Fibroblast of villous mesenchyme (primary cell): ENCODE data around the gene LRRC75A. TPM values are rescaled to one million over a fixed set of nuclear protein-coding genes. Genes with fewer than 3 reads are reported as not detected.
"Not testable (repeated sequence)": the region's sequence is repeated elsewhere in the genome, so short reads cannot be mapped to it uniquely, and the experiment has no call there.

Experiments
- DNase-seq: peaks from one replicate; pipeline ENCODE4 v3.0.0-alpha.2; 2010; ENCODE audit warnings: low read depth
- H3K4me3 ChIP-seq: 2 replicates; pipeline ENCODE4 v1.5.1; 2011; ENCODE audit warnings: low read depth, mild to moderate bottlenecking, low read length
- small RNA-seq: library from RNA; depleted of rRNA; stranded (forward); fragments of <200 nt; gene quantifications from one replicate; pipeline ENCODE3, GENCODE V24; 2012
- total RNA-seq: library from RNA; depleted of rRNA; stranded (reverse); fragments of >200 nt; gene quantifications from 2 replicates; pipeline ENCODE4 v1.2.3, GENCODE V29; 2012
- TF ChIP-seq, protein P1 (sequence below): IDR thresholded peaks from 2 replicates; pipeline ENCODE4 v1.5.1; 2012; ENCODE audit warnings: low read depth, mild to moderate bottlenecking, low read length; ENCODE audit not compliant: insufficient read depth

The LRRC75A gene
- total RNA-seq, 1 donor, result 2.6 TPM

DNA sequence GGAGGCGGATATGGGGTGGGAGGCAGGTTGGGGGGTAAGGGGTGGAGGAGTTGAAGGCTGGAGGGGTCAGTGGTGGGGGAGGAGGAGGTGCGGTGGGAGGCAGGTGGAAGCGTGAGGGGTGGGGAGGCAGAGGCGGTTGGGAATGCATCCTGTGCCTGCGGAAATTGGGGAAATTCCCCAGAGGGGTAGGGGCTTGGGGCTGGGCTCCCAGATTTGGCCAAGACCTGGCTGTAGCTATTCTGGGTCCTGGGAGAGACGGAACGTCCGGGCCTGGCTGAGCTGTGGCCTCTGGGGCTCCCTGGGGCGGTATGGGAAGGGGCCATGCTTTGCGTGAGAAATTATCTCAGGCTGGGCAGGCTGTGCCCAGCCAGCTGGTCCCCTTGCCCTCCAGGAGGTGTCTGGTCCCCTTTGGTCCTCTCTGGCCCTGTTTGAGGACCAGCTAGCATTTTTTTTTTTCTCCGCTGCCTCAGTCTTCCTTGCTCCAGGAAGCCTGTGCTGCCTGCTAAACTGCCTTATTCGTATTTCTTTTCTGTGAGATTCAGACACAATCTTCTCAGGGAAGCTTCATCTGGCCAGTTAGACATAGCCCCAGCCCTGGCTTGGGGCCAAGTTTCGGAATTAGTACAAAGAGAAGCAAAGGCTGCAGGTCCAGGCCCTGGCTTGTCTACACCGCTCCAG is 83.9 kb downstream of the LRRC75A start:
- TF ChIP-seq, protein P1, sequence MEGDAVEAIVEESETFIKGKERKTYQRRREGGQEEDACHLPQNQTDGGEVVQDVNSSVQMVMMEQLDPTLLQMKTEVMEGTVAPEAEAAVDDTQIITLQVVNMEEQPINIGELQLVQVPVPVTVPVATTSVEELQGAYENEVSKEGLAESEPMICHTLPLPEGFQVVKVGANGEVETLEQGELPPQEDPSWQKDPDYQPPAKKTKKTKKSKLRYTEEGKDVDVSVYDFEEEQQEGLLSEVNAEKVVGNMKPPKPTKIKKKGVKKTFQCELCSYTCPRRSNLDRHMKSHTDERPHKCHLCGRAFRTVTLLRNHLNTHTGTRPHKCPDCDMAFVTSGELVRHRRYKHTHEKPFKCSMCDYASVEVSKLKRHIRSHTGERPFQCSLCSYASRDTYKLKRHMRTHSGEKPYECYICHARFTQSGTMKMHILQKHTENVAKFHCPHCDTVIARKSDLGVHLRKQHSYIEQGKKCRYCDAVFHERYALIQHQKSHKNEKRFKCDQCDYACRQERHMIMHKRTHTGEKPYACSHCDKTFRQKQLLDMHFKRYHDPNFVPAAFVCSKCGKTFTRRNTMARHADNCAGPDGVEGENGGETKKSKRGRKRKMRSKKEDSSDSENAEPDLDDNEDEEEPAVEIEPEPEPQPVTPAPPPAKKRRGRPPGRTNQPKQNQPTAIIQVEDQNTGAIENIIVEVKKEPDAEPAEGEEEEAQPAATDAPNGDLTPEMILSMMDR, result no peak
- DNase-seq, result peak; percentile 68
- H3K4me3 ChIP-seq, result no peak overlapping the region

GRCh38 chr17:16406742-16407674 is 85.0 kb downstream of the LRRC75A start:
- peak; percentile 37 for DNase-seq
- H3K4me3 ChIP-seq, result peak overlapping the region; percentile 66
- TF ChIP-seq, protein P1, result peak; percentile 3

DNA sequence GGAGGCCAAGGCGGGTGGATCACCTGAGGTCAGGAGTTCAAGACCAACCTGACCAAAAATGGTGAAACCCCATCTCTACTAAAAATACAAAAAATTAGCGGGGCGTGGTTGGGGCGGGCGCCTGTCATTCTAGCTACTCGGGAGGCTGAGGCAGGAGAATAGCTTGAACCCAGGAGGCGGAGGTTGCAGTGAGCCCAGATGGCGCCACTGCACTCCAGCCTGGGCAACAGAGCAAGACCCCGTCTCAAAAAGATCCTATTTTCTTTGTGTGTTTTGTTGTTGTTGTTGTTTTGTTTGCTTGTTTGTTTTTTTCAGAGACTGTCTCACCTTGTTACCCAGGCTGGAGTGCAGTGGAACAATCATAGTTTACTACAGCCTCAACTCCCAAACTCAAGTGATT is 88.1 kb downstream of the LRRC75A start:
- H3K4me3 ChIP-seq, DNase-seq: not testable (repeated sequence)

DNA sequence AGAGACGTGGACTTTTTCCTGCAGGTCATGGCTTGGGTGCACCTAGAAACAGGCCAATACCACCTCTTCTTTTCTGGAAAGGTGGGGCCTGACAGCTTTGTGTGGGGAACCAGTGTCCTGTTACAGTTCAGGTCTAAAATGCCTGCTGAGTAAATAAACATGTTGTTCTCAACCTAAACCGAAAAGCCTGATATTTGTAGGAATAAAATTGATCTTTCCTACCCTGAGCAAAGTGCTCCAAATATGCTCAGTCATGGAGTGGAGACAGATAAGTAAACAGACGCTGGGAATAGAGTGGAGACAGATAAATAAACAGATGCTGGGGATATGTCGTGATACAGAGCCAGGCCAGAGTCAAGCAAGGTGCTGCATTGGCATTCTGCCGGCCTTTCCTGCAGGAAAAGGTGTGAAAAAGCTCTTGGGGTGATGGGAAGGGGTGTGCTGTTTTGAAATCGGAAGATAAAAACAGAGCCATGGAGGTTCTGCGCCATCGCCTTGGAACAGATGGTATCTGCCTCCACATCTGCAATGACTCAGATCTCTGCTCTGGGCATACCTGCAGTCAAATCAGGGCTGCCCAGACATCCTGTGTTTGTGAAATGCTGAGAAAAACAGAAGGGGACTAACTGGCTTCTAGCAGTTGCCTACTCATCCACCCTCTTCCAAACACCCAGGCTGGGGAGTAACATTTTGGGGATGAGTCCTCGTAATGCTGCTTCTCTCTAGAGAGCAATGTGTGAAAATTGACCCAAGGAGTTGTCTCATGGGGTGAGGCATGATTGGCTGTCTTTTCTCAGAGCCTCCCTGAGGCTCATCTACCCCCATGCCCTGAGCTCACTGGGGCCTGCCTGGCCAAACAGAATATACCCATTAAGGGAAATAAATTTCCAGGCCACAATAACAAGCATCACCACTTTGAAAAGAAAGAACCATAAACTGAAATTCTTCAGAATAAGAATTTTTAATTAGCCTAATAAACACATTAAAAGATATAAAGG is 93.4 kb downstream of the LRRC75A start:
- TF ChIP-seq, protein P1, result no peak
- H3K4me3 ChIP-seq, result no peak overlapping the region
- DNase-seq, result peak; percentile 51

- not testable (repeated sequence) for H3K4me3 ChIP-seq, DNase-seq
Observed at GRCh38 chr17:16396693-16397092, 95.3 kb downstream of the LRRC75A start.

DNA sequence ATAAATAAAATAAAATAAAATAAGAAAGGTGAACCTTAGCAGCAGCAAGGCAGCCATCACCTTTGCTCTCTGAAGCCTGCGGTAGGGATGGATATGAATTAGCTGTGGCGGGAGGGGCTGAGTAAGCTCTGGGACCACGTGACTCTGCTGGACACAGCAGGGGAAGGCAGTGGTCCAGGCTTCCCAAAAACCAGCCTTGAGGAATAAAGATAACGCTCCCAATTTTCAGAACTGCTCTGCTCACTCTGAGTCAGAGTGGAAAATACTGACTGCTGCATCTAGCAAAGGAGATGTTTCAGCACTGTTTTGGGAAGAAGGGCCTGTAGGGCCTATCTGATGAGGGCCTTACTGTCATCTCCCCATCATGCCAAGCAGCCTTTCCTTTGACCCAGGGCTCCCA is 96.1 kb downstream of the LRRC75A start:
- not testable (repeated sequence) for H3K4me3 ChIP-seq, DNase-seq

GRCh38 chr17:16392491-16392890 is 99.5 kb downstream of the LRRC75A start:
- DNase-seq, H3K4me3 ChIP-seq: not testable (repeated sequence)

Small RNAs within 50 kb of the gene (small RNA-seq; reads per million reads assigned to genes)
- not detected for gene SNORD49A
- gene SNORD65, result not detected

Other genes starting within 250 kb of the LRRC75A start
- gene CENPV, start 138.7 kb downstream of the LRRC75A start, total RNA-seq, result 20.3 and 33.8 TPM in 2 replicates
- 1,346 and 1,383 TPM in 2 replicates for gene UBB, start 111.1 kb downstream of the LRRC75A start, total RNA-seq
- gene TRPV2, start 76.6 kb downstream of the LRRC75A start, total RNA-seq, result 53.5 and 106 TPM in 2 replicates
- 3.9 and 5.2 TPM in 2 replicates for gene ZNF287, start 77.0 kb upstream of the LRRC75A start, total RNA-seq
- gene ZNF624, start 161.7 kb upstream of the LRRC75A start, total RNA-seq, result 4.7 and 5.5 TPM in 2 replicates
- 10.3 and 13.8 TPM in 2 replicates for gene CCDC144A, start 198.0 kb upstream of the LRRC75A start, total RNA-seq